HG02943 (cell line): ENCODE results near the gene JMJD8.

Experiments used
- ATAC-seq: cut with Tn5 transposase; IDR thresholded peaks from one replicate; pipeline ENCODE4 v1.9.1; 2021; ENCODE audit warnings: mild to moderate bottlenecking, low read depth, moderate library complexity; ENCODE audit not compliant: unreplicated experiment

JMJD8 gene

GRCh38 chr16:666572-666971, 17.6 kb downstream of the JMJD8 start:
- no peak for ATAC-seq

- ATAC-seq, result no peak
Measured at GRCh38 chr16:662597-662996, 21.5 kb downstream of the JMJD8 start.

DNA sequence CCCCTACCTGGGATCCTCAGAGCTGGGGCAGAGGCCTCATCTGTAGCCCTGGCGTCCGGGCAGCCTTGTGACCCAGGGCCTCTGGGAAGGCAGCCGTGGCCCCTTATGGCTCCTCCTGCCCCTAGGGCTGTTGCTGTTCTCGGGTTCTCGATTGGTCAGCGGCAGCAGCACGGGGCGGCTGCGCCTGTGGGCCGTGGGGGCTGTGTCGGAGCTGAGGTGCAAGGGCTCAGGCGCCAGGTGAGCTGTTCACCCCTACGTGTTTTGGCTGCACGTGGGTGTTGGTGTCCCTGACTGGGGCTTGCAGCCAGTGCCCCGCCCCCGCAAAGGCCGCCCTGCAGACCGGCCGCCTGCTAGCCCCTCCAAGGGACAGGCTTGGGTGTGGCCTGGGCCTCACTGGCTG, 22.0 kb downstream of the JMJD8 start:
- ATAC-seq, result no peak

DNA sequence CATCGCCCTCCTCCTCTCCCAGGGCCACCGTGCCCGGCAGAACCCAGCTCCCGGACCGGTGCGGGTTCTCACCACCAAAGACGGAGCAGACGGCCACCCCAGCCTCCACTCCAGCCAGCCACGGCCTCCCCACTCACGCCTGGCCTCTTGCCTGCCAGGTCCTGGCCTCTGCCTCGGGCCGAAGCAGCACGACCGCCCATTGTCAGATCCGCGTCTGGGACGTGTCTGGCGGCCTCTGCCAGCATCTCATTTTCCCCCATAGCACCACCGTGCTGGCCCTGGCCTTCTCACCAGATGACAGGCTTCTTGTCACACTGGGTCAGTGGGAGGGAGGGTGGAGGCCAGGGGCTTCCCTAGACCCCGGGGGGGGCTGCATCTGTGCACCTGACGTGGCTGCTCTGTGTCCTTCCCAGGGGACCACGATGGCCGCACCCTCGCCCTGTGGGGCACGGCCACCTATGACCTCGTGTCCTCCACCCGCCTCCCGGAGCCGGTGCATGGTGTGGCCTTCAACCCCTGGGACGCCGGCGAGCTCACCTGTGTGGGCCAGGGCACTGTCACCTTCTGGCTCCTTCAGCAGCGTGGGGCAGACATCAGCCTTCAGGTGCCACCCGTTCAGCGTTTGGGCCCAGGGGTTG, 22.8 kb downstream of the JMJD8 start:
- no peak for ATAC-seq

- ATAC-seq, result no peak
Measured at GRCh38 chr16:660459-661183, 23.5 kb downstream of the JMJD8 start.

- ATAC-seq, result no peak
Measured at GRCh38 chr16:660132-660458, 24.0 kb downstream of the JMJD8 start.

- no peak for ATAC-seq
Measured at GRCh38 chr16:659618-660017, 24.5 kb downstream of the JMJD8 start.

DNA sequence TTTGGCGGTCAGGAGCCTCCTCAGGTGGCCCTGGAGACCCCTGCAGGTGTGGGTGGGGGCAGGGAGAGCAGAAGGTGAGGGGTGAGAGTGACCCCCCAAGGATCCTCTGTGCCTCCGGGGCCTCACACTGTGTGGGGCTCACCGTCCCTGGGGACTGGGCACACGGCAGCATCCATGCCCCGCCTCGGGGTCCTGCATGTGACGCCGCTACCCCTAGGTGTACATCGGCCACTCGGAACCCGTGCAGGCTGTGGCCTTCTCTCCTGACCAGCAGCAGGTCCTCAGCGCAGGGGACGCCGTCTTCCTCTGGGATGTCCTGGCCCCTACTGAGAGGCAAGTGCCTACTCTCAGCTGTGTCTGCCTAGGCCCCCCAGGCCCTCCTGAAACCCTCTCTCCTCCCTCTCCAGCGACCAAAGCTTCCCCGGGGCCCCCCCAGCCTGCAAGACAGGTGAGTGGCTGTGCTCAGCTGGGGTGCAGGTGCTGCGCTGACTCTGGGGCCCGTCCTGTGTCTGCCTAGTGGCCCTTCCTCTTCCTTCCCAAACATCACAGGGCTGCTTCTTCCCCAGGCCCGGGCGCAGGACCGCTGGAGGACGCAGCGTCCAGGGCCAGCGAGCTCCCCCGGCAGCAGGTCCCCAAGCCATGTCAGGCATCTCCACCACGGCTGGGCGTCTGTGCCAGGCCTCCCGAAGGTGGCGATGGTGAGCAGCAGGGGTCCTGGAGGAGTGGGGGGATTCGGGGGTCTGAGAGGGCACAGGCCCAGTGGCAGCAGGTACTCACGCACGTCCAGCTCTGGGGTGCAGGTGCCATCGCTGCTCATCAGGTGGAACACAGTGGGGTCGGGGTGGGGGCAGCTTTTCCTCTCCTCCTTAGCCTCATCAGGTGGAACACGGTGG, 25.2 kb downstream of the JMJD8 start:
- no peak for ATAC-seq

DNA sequence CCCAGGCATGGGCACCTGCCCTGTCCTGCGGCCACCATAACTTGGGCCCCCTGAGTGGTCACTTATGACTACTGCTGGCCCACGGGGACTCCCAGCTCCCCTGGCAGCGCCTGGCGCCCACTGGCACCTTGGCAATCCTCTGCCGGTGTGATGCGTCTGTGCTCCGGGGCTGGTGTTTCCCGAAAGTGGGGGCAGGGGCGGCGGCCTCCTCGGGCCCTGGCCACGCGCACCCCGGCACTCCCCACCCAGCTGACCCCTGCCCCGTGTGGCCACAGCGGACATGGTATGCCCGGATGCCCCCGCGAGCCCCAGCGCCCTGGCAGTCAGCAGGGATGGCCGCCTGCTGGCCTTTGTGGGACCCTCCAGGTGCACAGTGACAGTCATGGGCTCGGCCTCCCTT, 26.6 kb downstream of the JMJD8 start:
- ATAC-seq, result no peak

- no peak for ATAC-seq
Measured at GRCh38 chr16:654034-654433, 30.1 kb downstream of the JMJD8 start.

- no peak for ATAC-seq
Measured at GRCh38 chr16:652454-653305, 31.5 kb downstream of the JMJD8 start.

DNA sequence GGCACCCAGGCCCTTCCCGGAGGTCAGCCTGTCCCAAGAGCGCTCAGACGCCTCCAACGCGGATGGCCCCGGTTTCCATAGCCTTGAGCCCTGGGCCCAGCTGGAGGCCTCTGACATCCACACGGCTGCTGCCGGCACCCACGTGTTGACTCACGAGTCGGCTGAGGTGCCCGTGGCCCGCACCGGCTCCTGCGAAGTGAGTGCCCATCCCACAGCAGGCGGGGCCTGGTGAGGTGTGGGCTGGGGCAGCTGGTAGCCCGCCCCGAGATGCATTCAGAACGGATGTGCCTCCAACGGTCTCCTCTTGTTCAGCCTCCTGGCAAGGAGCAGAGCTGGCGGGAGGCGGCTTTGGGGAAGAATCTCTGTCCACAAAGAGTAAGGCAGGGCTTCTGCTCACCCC, 32.3 kb downstream of the JMJD8 start:
- no peak for ATAC-seq

DNA sequence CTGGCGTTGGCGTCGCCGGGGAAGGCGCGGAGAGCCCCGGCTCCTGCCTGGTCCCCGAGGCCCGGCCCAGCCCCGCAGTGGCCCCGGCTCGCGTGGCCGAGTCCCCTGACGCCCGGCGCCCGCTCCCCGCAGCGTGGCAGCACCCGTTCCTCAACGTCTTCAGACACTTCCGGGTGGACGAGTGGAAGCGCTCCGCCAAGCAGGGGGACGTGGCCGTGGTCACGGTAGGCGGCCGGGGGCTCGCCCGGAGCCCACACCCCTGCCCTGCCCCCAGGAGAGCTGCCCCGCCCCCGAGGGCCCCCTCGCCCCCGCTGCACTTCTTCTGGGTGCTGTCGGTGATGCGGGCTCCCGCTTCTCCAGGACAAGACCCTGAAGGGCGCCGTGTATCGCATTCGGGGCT, 34.5 kb downstream of the JMJD8 start:
- ATAC-seq, result peak; percentile 8

GRCh38 chr16:648781-649589, 35.1 kb downstream of the JMJD8 start, which contains the start of gene WDR90:
Gene WDR90 (plus strand): TSS chr16:649365. CDS start chr16:649417, 52 bp downstream.
- peak; percentile 70 for ATAC-seq

DNA sequence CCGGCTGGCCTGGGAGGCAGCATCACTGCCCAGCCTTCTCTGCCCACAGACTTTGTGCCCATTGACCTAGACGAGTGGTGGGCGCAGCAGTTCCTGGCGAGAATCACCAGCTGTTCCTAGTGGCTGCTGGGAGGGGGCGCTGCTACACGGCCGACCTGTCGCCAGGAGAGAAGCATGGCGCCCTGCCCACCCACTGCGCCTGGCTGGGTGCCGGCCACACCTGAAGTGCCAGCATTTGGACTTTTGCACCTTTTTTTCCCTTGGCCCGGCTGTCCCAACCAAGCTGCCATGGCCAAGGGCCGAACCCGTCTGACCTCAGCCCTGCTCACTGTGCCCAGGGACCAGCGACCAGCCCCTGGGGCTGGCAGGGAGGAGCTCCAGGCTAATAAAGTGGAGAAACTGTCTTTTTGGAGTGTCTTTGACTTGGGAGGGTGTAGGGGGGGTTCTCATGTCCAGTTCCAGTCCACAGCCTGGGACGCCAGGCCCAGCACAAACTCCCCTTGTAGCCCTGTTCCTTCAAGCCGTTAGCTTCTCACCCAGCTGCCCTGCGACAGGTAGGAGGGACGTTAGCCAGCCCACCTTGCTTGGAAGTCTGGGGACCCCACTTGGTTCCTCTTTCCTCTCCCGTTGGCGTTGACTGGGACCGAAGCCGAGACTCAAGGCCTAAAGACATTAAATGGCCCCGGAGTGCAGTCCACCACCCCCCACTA, 35.9 kb downstream of the JMJD8 start:
- no peak for ATAC-seq

- no peak for ATAC-seq
Measured at GRCh38 chr16:647173-647902, 36.8 kb downstream of the JMJD8 start.

DNA sequence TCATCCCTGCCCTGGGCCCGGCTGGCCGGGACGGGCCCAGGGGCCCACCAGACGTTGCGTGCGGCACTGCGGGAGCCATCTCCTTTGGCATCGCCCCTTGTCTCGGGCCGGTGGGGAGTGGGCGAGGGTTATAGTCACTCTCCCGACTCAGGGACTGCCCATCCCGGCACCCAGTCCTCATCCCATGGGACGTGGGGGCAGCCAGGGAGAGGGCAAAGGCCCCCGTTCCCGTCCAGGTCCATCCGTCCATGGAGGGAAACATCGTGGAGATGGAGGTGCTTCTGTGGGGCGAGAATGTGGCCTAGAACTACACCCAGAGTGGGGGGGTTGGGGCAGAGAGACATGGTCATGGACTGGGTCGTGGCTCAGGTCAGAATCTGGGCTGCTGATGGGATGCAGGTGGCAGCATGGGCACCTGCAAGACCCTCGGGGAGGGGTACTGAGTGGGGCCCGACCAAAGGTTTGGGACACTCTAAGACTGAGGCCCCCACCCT, 37.4 kb downstream of the JMJD8 start:
- no peak for ATAC-seq
